Measurements from ENCODE around the gene ZBTB46.

- TF ChIP-seq CTCF (IDR thresholded peaks at IDR 0.05) (no peak), POLR2AphosphoS5 (IDR thresholded peaks at IDR 0.05) (no peak)
These were observed 128.2 kb downstream of the ZBTB46 start for GRCh38 chr20:63702751-63703470.

All from prostate gland (tissue), 2 donors.